Spleen (tissue), 7 donors: Measurements from ENCODE around the gene ANKRD11.

Source experiments
- CTCF ChIP-seq, 11 experiments: fragments of 200-600 bp in 7 of 11; fragments of 450-650 bp in 4 of 11; sonication (generic) in 4 of 11; IDR thresholded peaks in 8 of 11; conservative IDR thresholded peaks in 3 of 11; 1 replicate in 7 of 11; 2 replicates in 4 of 11; pipeline versions ENCODE4 v1.4.0 to v1.8.0; 2016 to 2021; ENCODE audit warnings: antibody characterized with exemption in 11 of 11, inconsistent platforms in 4 of 11, mild to moderate bottlenecking in 1 of 11
- POLR2A ChIP-seq, 3 donors: fragments of 450-650 bp; IDR thresholded peaks; one replicate each; pipeline ENCODE4 v1.5.1; 2017; ENCODE audit warnings: antibody characterized with exemption in 3 of 3, mild to moderate bottlenecking in 1 of 3
- POLR2AphosphoS5 ChIP-seq, 3 donors: sonication (generic); formaldehyde crosslinking; IDR thresholded peaks; one replicate each; pipeline ENCODE4 v1.5.1; 2017; ENCODE audit warnings: antibody characterized with exemption in 3 of 3
- donor health status: DM: no; HTN: no; CAD: no; lungs with moderate emphysema.
- donor health status: DM: no; HTN: no; CAD: no.
- donor health status: DM: no; HTN: no; CAD: no.

- TF ChIP-seq CTCF (IDR thresholded peaks at IDR 0.05 in 8 of 11, conservative IDR thresholded peaks at IDR 0.05 in 3 of 11), result no peak
- TF ChIP-seq POLR2A (IDR thresholded peaks at IDR 0.05), result no peak
- peak in 2 of 3 donors; percentile 13 to 58 for TF ChIP-seq POLR2AphosphoS5 (IDR thresholded peaks at IDR 0.05)
Measured at GRCh38 chr16:89286096-89286495, 204.3 kb downstream of the ANKRD11 start.
